GM18951 (cell line): ENCODE measurements around the gene CLCA2.

ENCODE experiments used
- POLR2A ChIP-seq: IDR thresholded peaks from 4 replicates; pipeline ENCODE4 v1.6.1; 2011; ENCODE audit warnings: mild to moderate bottlenecking; ENCODE audit not compliant: insufficient read length, insufficient read depth; ENCODE audit errors: extremely low read depth
- in situ Hi-C: fragments of 300-500 bp; cut with MboI; formaldehyde crosslinking; loops from one replicate; pipeline ENCODE4 v1.12.0; 2022; ENCODE audit warnings: low sequenced_read_pairs, mixed read lengths, inconsistent platforms; ENCODE audit not compliant: unreplicated experiment

Gene CLCA2

GRCh38 chr1:86445919-86446318 lies 21.9 kb downstream of the CLCA2 start:
- in situ Hi-C loops: no loop called here

DNA sequence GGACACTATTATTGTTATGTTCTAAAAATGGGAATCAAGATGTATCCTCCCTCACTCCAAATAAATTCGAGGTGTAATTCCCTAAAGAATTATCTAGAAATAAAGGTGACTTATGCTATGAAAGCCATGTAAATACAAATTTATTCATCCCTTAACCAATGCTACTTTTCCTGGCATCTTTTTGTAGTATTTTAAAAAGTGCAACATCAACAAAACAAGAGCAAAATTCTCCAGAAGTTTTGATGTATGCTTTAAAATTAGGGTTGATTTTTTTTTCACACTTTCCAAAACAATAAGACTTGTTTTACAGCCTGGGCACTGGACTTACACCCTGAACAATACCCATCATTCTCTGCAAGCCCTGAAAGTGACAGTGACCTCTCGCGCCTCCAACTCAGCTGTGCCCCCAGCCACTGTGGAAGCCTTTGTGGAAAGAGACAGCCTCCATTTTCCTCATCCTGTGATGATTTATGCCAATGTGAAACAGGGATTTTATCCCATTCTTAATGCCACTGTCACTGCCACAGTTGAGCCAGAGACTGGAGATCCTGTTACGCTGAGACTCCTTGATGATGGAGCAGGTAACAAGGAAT lies 23.3 kb downstream of the CLCA2 start:
- no peak for TF ChIP-seq POLR2A
- in situ Hi-C loops: no loop called here

More at GRCh38 chr1:86445919-86446318, 21.9 kb downstream of the CLCA2 start:
- no peak for TF ChIP-seq POLR2A

GRCh38 chr1:86448670-86449069 lies 24.7 kb downstream of the CLCA2 start:
- no peak for TF ChIP-seq POLR2A
- in situ Hi-C loops: no loop called here

DNA sequence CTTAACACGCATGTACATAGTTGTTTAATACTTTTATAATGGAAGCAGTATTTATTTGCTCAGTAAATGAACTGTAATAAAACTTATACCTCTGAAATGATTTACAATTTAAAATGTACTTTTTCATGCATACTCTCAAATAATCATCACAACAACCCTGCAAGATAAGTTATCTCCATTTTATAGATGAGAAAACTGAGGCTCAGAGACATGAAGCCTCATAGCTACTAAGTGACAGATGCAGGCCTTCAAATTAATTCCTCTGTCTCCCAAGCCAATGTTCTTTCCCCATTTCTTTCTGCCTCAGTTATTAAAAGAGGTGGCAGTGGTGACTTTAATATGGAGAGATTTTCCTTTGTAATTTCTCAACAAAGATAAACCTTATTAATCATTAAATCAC lies 25.1 kb downstream of the CLCA2 start:
- TF ChIP-seq POLR2A: no peak
- in situ Hi-C loops: no loop called here

DNA sequence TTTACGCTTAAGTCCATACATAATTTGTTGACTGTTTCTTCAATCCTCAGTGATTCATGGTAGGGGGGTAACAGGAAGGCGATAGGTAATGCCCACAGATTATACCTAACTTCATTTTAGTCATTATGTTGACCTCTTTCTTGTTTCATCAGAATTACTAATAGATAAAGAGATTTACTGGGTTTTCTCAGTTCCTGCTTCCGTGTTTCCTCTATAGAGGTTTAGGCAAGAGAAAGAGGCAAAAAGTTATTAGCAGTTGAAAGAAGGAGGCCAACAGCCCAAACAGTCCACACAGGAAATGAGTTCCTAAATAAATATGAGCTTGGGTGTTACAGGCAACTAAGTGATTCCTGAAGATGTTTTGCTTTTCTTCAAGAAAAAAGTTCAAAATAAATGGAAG lies 26.9 kb downstream of the CLCA2 start:
- in situ Hi-C loops: no loop called here
- TF ChIP-seq POLR2A: no peak

- in situ Hi-C loops: no loop called here
- TF ChIP-seq POLR2A: no peak
Measured at GRCh38 chr1:86453664-86454063, 29.7 kb downstream of the CLCA2 start.

GRCh38 chr1:86455073-86455472 lies 31.1 kb downstream of the CLCA2 start:
- in situ Hi-C loops: no loop called here
- TF ChIP-seq POLR2A: no peak

- in situ Hi-C loops: no loop called here
Measured at GRCh38 chr1:86460998-86461397, 37.0 kb downstream of the CLCA2 start.

DNA sequence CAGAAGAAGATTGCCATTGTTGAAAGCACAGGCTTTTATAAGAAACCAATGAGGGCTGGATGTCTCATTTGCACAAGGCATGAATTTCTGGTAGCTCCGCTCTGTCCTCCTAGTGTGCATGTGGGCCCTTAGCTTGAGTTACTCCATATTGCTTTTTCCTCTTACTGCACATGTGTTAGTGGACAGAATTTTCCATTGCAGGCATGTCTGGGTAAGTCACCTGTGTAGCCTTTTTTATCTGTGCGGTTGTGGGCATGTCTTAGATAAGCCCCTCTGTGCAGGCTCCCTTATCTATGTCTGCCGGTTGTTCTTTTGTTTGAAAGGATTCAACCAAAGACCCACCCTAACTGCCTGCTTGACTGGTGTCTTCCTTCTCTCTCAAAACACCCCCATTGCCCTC lies 37.5 kb downstream of the CLCA2 start:
- in situ Hi-C loops: no loop called here
- TF ChIP-seq POLR2A: no peak

More at GRCh38 chr1:86460998-86461397, 37.0 kb downstream of the CLCA2 start:
- no peak for TF ChIP-seq POLR2A

- TF ChIP-seq POLR2A: no peak
- in situ Hi-C loops: no loop called here
Measured at GRCh38 chr1:86464819-86465218, 40.8 kb downstream of the CLCA2 start.

GRCh38 chr1:86466109-86466844 lies 42.3 kb downstream of the CLCA2 start:
- in situ Hi-C loops: no loop called here
- no peak for TF ChIP-seq POLR2A

DNA sequence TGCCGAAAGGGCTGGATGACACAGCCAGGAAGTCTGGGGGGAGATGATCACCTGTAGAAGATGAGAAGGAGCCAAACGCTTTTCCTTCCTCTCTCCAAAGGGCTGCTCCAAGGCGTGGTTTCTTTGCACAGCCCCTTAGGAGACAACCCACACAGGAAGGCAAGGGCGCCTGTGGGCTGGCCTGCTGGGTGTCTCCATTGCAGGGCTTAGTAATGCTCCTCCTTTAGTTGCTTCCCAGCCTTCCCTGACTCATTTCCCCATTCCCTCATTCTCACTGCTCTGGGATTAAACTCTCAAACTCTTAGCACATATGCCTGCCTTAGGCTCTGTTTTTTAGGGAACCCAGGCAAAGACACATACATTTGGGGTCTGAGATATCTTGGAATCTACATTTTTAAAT lies 43.0 kb downstream of the CLCA2 start:
- in situ Hi-C loops: no loop called here
- TF ChIP-seq POLR2A: no peak

DNA sequence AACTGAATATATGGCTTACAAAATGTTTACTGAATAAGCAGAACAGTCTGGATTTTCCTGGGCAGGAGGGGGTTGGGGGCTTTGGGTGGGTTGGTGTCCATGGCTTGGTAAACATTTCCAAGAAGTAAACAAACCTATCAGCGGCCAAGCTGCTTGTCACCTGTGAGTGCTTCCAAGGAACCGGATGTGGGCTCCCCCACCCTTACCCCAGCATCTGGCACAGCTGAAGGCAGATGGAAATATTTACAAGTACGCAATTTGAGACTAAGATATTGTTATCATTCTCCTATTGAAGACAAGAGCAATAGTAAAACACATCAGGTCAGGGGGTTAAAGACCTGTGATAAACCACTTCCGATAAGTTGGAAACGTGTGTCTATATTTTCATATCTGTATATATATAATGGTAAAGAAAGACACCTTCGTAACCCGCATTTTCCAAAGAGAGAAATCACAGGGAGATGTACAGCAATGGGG lies 44.6 kb downstream of the CLCA2 start, which contains the start of gene CLCA1:
TSS of gene CLCA1 (plus strand) at position 427 of the 477 bp plus-strand sequence. CDS start at position 472, 45 bp downstream.
- in situ Hi-C loops: no loop called here
- no peak for TF ChIP-seq POLR2A

DNA sequence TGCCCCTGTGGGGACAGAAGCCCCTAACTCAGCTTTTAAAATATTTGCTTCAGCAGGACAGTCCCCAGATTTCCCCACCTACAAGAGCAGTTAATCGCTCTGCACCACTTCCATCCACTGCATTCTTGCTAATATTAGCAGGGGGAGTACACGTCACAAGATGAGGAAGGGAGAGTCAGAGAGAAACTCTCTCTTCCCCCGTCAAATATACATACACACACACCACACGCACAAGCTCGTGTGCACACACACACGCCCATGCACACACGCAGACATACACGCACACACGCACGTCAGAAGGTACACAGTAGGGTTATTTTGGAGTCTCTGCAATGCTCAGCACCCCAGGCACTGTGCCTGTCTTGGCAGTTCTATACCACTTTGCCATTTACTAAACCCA lies 46.9 kb downstream of the CLCA2 start:
- no peak for TF ChIP-seq POLR2A
- in situ Hi-C loops: no loop called here
